Cardiac muscle cell (in vitro differentiated cells and primary cell): ENCODE measurements around the gene ATP4B. TPM values are rescaled to one million over a fixed set of nuclear protein-coding genes. Genes with fewer than 3 reads are reported as not detected.

Source experiments
- DNase-seq, 2 donors: peaks; one replicate each; pipeline versions ENCODE4 v3.0.0 to v3.0.0-alpha.2; 2010 to 2017; ENCODE audit warnings: low read depth in 1 of 2, low spot score in 1 of 2
- H3K27ac ChIP-seq: fragments of 200-600 bp; sonication (generic); 2 replicates; pipeline ENCODE4 v1.5.1; 2016
- H3K27me3 ChIP-seq: fragments of 200-600 bp; sonication (generic); 2 replicates; pipeline ENCODE4 v1.6.0; 2016; ENCODE audit warnings: control low read depth
- H3K36me3 ChIP-seq: fragments of 200-600 bp; sonication (generic); 2 replicates; pipeline ENCODE4 v1.5.1; 2016; ENCODE audit warnings: control low read depth
- H3K4me1 ChIP-seq: fragments of 200-600 bp; sonication (generic); 2 replicates; pipeline ENCODE4 v1.8.1; 2017; ENCODE audit warnings: low read depth, mild to moderate bottlenecking, mixed run types
- H3K4me3 ChIP-seq: fragments of 200-600 bp; sonication (generic); 2 replicates; pipeline ENCODE4 v1.5.1; 2016; ENCODE audit warnings: mild to moderate bottlenecking
- H3K9me3 ChIP-seq: fragments of 200-600 bp; sonication (generic); 2 replicates; pipeline ENCODE4 v1.5.1; 2017; ENCODE audit warnings: low read depth, mild to moderate bottlenecking, control low read depth
- polyA plus RNA-seq: library from polyadenylated mRNA; unstranded; fragments of >200 nt; fragmentation: Nextera tagmentation; extraction: Ambion mirVana; gene quantifications from 2 replicates; pipeline ENCODE4 v1.2.1, GENCODE V29; 2016
- total RNA-seq: library from RNA; depleted of rRNA; stranded (reverse); fragments of >200 nt; gene quantifications from 2 replicates; pipeline ENCODE4 v1.2.3, GENCODE V29; 2016
- TF ChIP-seq, protein P1 (sequence below): IDR thresholded peaks from 2 replicates; pipeline ENCODE4 v1.5.1; 2012; ENCODE audit warnings: low read depth, mild to moderate bottlenecking, low read length

The ATP4B gene
- total and polyA plus RNA-seq, 2 experiments from 2014 or later: 0.29 TPM; not detected in 1

DNA sequence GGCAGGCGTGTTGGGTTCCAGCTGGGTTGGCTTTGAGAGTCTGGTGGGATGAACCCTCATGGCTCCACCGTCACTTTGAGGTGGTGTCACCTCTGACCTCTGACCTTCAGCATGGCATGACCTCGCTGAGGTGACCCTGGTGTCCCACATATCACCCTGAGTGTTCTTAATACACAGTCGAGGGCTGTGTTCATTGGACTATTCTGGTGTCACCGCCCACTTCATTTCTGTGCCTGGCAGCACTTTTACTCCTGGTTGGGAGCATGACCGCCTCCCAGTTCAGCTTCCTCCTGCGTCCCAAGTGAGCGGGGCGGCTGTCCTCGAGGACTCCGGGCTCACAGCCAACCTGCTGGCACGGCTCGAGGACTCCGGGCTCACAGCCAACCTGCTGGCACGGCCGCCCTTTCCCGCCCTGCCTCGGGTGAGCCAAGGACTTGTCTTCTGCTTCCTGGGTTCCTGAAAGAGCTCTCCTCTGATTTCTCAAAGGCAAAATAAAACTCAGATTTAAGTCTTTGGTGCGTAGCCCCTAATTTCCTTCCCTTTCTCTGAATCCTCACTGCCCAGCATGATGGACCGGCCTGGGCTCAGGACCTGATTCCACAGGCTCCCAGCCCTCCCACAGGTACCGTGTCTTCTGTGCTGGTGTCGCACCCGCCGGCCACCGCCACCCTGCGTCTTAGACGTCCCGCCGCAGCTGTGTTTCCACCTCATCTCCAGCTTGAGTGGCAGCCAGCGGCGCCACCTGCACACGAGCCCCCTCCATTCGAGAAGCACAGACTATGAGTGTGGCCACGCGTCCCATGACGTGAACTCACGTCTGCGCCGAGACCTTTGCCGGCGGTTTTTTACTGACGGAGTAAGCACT is 10.4 kb downstream of the ATP4B start:
- DNase-seq: peak in 1 of 2 donors; percentile 45
- Histone ChIP-seq H3K4me1 (no peaks in the 10 kb centered on the region), H3K27ac (no peak overlapping the region), H3K4me3 (no peak overlapping the region), H3K27me3 (no peaks in the 10 kb centered on the region), H3K9me3 (no peaks in the 10 kb centered on the region), H3K36me3 (no peaks in the 10 kb centered on the region)
- TF ChIP-seq, protein P1, sequence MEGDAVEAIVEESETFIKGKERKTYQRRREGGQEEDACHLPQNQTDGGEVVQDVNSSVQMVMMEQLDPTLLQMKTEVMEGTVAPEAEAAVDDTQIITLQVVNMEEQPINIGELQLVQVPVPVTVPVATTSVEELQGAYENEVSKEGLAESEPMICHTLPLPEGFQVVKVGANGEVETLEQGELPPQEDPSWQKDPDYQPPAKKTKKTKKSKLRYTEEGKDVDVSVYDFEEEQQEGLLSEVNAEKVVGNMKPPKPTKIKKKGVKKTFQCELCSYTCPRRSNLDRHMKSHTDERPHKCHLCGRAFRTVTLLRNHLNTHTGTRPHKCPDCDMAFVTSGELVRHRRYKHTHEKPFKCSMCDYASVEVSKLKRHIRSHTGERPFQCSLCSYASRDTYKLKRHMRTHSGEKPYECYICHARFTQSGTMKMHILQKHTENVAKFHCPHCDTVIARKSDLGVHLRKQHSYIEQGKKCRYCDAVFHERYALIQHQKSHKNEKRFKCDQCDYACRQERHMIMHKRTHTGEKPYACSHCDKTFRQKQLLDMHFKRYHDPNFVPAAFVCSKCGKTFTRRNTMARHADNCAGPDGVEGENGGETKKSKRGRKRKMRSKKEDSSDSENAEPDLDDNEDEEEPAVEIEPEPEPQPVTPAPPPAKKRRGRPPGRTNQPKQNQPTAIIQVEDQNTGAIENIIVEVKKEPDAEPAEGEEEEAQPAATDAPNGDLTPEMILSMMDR: no peak

- Histone ChIP-seq H3K27me3 (no peaks in the 10 kb centered on the region), H3K27ac (no peak overlapping the region), H3K4me1 (no peaks in the 10 kb centered on the region), H3K36me3 (no peaks in the 10 kb centered on the region), H3K4me3 (no peak overlapping the region), H3K9me3 (no peaks in the 10 kb centered on the region)
- TF ChIP-seq, protein P1: no peak
- no peak for DNase-seq
Observed at GRCh38 chr13:113646921-113647340, 11.1 kb downstream of the ATP4B start.

GRCh38 chr13:113646376-113646775 is 11.6 kb downstream of the ATP4B start:
- no peak overlapping the region for H3K4me3 ChIP-seq
- no peaks in the 10 kb centered on the region for H3K9me3 ChIP-seq
- H3K36me3 ChIP-seq: no peaks in the 10 kb centered on the region
- no peaks in the 10 kb centered on the region for H3K27me3 ChIP-seq
- no peak overlapping the region for H3K27ac ChIP-seq
- no peaks in the 10 kb centered on the region for H3K4me1 ChIP-seq
- no peak for DNase-seq
- TF ChIP-seq, protein P1: no peak

DNA sequence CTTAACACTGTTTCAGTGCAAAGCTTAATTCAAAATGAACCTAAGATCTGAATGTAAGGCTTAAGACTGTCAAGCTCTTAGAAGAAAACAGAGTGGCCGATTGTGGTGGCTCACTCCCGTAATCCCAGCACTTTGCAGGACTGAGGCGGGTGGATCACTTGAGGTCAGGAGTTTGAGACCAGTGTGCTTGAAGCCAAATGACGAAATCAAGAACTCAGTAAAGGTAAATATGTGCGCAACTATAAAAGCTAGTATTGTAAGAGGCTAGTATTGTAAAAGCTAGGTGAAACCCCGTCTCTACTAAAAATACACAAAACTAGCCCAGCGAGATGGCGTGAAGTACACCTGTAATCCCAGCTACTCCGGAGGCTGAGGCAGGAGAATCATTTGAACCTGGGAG is 12.7 kb downstream of the ATP4B start:
- no peak for DNase-seq
- H3K4me1 ChIP-seq: no peaks in the 10 kb centered on the region
- no peak overlapping the region for H3K27ac ChIP-seq
- H3K4me3 ChIP-seq: no peak overlapping the region
- H3K36me3 ChIP-seq: peaks cover 3% of the 10 kb centered on the region
- TF ChIP-seq, protein P1: no peak
- H3K27me3 ChIP-seq: no peaks in the 10 kb centered on the region
- no peaks in the 10 kb centered on the region for H3K9me3 ChIP-seq

DNA sequence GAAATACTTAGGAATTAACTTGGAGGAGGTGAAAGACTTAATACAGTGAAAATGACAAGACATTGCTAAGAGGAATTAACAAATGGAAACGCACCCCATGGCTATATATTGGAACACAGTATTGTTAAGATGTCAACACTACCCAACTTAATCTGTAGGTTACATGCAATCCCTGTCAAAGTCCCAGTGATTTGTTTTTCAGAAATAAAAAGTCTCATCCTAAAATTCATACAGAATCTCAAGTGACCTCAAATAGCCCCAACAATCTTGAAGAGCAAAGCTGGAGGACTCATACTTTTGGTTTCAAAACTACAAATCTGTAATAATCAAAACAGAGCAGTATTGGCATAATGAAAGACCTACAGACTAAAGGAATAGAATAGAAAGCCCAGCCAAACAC is 13.2 kb downstream of the ATP4B start:
- H3K36me3 ChIP-seq: peaks cover 4% of the 10 kb centered on the region
- no peaks in the 10 kb centered on the region for H3K9me3 ChIP-seq
- no peaks in the 10 kb centered on the region for H3K27me3 ChIP-seq
- H3K4me1 ChIP-seq: no peaks in the 10 kb centered on the region
- H3K27ac ChIP-seq: no peak overlapping the region
- DNase-seq: no peak
- TF ChIP-seq, protein P1: no peak
- no peak overlapping the region for H3K4me3 ChIP-seq
